HG02610 (cell line): ENCODE measurements around the gene PNKD.

Experiments used
- ATAC-seq: cut with Tn5 transposase; IDR thresholded peaks from one replicate; pipeline ENCODE4 v1.9.1; 2021; ENCODE audit warnings: mild to moderate bottlenecking, moderate library complexity; ENCODE audit not compliant: unreplicated experiment

PNKD gene, protein sequence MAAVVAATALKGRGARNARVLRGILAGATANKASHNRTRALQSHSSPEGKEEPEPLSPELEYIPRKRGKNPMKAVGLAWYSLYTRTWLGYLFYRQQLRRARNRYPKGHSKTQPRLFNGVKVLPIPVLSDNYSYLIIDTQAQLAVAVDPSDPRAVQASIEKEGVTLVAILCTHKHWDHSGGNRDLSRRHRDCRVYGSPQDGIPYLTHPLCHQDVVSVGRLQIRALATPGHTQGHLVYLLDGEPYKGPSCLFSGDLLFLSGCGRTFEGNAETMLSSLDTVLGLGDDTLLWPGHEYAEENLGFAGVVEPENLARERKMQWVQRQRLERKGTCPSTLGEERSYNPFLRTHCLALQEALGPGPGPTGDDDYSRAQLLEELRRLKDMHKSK

DNA sequence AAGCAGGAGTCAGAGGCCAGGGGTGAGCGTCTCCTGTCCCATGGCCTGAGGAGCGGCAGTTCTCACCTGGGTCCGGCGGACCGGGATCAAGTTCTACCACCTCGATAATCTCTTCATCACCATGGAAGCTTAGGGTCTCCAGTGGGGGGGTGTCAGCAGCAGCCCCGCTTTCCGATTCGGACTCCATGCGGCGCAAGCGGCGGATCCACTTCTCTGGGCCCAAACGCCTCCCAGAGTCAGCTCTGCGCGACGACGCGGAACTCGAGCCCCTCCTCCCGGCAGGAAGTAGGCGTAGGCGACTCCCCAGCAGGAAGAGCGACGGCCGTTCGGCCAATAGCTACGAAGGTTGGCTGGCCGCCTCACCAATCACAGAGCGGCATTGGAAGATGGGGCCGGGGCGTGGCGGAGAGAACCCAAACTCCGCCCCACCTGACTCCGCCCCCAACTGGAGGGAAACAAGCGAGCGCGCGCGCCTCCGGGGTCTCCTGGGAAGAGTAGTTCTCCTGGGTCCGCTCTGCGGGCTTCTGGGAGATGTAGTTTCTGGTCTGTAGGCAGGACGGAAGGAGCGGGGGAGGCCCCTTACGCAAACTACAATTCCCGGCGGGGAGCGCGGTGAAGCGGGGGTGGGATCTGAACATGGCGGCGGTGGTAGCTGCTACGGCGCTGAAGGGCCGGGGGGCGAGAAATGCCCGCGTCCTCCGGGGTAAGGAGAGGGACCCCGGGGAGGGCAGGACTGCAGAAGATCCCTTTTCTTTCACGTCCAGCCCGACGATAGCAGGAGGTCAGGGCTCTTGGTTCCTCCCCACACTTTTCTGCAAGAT, at the start of gene PNKD, which contains the start of gene AAMP:
Gene PNKD, plus strand, starts transcription at position 620 of the 821 bp plus-strand sequence. Its CDS starts 17 bp downstream, at position 637.
Gene AAMP, minus strand, starts transcription at position 238 of the 821 bp plus-strand sequence. Its CDS starts 51 bp downstream, at position 187.
- ATAC-seq: peak; percentile 92

DNA sequence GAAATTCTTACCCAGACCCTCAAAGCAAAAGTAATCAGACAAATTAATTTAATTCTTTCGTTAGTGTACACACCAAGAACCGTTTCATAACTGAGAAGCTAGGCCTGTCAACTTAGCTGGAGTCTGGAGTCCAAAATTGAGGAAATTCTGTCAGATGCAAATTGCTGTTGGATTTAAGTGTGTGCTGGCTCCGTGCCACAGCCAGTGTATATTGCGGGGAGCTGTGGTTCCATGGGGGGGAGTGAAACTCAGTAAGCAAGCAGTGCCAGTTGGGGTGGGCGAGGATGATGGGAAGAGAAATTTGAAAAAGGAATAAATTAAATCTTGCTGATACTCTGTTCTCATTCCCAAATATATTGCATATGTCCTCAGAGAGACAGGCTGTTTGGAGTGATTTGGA, 49.3 kb upstream of the PNKD start:
- no peak for ATAC-seq

DNA sequence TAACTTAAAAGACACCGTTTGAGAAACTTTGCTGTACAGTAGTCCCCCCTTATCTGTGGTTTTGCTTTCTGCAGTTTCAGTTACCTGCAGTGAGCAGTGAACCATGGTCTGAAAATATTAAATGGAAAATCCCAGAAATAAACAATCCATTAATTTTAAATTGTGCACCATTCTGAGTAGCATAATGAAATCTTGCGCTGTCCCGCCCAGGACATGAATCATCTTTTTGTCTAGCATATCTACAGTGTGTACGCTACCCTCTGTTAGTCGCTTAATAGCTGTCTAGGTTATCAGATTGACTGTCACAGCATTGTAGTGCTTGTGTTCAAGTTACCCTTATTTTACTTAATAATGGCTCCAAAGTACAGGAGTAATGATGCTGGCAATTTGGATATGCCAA, 47.3 kb upstream of the PNKD start:
- no peak for ATAC-seq

DNA sequence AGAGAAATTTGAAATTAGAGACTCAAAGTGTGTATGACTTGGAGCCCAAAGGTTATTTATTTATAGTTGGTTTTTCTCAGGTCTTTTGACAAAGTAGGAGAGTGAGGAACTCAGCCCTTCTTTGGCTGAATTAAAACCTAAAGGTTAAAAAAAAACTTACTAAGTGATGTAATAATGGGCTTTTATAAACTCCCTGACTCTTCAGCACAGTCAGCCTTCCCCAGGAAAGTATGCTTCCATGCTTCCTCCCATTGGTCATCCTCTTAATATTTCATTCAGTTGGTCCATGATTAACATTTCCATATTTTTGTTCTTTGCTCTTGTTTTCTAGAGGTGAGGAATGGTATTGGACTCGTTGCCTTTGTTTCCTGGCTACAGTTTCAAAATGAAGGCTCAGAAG, 46.1 kb upstream of the PNKD start:
- ATAC-seq: no peak

DNA sequence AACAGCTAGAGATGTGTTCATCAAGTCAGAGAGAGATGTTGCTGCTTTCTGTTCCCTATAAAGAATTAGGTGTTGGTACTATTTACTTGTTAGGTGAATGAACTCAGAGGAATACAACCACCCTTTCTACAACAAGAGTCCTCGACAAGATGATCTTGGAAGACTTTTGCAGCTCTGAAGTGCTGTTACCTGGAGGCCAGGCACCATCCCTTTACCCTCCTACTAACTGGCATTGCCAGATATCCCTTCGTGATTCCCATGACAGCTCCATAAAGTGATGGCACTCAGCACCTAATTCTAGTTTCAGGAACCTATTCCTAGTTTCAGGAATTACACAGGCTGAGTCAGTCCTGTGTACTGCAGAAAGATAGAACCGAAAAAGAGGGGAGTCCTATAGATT, 43.4 kb upstream of the PNKD start:
- no peak for ATAC-seq

DNA sequence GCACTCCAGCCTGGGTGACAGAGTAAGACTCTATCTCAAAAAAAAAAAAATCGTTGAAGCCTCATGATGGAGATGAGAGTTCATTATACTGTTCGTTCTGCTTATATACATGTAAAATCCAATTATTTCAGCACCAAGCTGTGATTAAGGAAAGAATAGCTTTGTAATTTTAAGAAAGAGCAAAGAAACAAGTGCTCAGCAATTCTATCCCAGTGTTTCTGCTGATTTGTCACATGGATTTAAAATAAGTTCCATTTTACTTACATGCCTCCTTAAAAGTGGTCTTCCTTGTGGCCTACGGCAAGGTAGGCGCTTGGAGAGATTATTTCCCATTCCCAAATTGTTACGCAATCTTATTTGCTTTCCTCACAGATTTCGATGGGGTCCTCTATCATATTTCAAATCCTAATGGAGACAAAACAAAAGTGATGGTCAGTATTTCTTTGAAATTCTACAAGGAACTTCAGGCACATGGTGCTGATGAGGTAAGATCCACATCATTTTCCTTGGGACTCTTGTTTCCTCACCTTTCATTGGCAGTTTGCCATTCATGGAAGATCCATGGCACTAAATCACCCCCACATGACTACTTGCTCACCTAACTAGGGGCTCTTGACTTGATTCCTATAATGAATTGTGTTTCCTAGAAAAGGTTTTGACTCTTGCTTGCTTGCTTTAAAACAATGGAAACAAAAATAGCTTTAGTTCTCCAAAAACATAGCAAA, 41.8 kb upstream of the PNKD start:
- ATAC-seq: no peak

DNA sequence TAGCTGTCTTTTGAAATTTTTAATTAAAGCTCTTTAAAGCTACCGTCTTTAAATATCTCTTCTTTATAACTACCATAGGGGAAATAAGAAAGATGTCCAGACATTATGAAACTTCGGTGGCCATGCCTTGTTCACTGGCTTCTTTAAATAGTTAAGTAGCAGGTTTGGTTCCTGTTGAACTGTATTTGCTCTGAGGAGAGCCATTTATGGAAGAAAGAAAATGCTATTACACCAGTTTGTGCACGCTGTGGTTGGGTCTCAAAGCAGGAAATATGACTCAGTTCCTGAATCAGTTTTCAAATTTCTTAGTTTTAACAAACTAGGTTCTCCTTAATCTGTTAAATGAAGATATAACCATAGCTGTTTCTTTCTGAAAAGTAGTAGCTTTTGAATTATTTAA, 41.1 kb upstream of the PNKD start:
- ATAC-seq: peak; percentile 92

DNA sequence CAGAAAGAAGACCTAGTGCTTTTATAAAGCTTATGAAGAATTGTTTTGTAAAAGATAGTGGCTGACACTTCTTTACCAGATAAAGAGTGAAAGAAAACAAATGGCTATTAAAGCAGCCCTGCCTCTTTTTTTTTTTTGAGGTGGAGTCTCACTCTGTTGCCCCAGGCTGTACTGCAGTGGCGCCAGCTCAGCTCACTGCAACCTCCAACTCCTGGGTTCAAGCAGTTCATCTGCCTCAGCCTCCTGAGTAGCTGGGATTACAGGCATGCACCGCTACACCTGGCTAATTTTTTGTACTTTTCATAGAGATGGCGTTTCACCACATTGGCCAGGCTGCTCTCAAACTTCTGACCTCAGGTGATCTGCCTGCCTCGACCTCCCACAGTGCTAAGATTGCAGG, 40.5 kb upstream of the PNKD start:
- no peak for ATAC-seq

DNA sequence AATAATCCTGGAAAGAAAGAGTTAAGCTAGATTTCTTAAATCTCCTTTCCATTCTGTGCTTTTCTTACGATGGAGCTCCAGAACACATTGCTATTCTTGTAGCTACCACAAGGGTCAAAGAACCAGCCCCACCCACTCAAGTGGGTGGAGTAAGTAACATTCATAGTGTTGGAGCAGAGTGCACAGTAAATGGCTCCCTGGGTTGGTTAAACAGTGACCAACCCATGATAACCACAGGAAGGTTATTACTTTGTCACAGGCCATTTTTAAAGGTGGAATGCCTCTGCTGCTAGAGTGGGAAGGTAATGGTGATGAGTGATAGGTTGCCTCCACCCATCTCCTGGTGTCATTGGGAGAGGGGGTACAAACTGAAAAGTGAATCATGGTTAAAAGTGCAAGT, 39.4 kb upstream of the PNKD start:
- peak; percentile 45 for ATAC-seq

DNA sequence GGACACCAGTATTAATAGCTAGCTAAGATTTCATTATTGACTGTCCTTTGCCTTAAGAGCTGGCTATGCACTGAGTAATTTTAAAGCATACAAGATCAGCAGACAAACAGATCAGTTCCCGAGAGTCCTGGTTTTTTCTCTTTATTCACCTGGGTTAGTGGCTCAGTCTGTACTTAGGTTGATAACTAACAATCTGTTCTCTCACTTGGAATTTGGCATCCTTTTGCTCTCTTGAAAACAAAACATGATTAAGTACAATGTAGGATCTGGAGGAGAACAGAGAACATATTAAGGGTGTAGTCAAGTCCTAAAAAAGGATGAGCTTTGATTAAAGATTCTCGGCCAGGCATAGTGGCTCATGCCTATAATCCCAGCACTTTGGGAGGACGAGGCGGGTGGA, 36.8 kb upstream of the PNKD start:
- no peak for ATAC-seq

DNA sequence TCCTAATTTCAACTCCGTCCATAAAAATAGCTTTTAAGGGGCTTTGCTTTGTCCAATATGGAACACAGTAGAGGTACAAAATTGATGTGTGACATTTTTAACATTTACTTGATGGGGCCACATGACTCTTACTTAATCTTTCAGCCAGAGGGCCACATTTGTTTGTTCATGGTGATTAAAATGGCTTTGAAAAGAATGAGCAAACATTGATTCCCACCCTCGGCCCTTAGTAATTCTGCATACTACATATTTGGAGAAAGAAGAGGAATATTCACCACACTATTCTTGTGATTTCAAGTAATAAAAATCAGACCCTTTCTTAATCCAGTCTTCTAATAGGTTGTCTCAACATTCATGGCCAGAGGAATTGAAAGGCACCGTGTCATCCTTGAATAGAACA, 35.8 kb upstream of the PNKD start:
- no peak for ATAC-seq

DNA sequence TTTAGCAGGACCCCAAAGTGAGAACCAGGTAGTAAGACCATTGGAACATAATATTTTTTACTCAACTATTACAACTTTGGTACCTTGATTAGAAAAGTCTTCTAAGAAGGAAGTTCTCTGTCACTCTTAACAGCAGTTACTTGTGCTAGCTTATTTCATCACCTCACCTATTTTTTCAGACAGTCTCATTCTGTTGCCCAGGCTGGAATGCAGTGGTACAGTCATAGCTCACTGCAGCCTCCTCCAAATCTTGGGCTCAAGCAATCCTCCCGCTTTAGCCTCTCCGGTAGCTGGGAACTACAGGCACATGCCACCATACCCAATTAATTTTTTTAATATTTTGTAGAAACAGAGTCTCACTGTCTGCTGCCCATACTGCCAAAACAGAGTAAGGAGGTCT, 35.3 kb upstream of the PNKD start:
- no peak for ATAC-seq

DNA sequence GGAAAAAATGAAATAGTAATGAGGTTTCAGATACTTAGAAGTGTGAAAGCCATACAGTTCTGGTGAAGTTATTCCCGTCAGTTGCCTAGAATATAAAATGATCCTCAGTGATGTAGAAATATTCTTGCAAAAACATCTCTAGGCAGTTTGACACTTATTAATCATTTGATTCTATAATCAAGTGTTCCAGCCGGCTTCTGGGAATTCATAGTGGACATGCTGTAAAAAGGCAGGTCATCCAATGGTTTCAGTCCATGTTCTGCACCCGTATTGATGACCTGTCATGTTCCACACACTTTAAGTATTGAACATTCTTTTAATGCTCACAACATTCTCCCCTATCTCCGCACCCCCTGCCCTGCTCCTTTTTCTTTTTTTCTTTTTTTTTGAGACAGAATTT, 33.5 kb upstream of the PNKD start:
- ATAC-seq: no peak

DNA sequence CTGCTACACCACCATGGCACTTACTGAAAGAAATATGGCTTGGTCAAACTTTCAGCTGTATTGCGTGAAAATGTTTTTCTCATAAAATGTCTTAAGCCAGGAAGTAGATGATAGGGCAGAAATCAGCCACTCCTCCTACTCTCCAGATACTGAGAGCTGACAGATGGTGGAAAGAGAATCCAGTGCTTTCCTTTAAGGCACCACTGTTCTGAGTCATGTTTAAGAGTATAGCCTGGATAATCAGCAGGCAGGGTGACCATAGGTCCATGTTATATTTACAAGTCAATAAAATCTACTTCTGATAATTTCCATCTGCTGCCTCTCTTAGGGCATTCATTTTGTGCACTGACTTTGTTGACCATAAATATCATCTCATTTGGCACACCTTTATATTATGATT, 31.4 kb upstream of the PNKD start:
- no peak for ATAC-seq

DNA sequence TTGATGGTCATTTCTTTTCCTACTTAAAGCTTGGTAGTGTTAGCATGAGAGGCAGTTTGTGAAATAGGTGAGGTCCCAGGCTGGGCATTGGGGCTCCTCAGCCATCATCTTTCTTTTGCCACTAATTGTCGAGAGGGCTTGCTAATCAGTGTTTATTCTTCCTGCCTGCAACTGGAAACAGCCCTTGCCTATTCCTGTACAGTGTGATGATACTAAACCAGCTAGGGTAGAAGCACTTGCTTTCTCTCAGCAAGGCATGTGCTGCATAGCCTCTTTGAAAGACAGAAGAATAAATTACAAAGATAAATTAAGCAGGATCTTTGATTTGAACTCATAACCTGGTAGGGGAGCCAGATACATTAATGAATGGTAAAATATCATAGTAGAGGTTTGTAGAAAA, 26.1 kb upstream of the PNKD start:
- ATAC-seq: no peak

DNA sequence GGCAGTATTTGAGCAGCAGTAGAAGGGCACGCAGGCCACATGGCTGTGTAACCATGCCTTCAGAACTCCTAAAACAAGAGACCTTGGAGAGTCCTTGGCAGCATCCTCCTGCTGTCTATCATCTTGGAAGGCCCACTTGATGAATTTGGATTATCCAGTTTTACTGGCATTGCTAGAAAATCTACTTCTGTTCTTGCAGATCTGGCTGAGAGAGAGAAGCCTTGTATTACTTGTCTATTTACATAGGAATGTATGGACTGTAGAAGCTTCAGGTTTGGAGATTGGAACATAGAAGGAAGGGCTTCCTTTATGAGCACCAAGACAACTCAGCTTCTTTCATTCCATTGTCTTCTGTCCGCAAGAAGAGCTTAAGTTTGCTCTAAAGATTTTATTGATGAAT, 25.7 kb upstream of the PNKD start:
- ATAC-seq: no peak

DNA sequence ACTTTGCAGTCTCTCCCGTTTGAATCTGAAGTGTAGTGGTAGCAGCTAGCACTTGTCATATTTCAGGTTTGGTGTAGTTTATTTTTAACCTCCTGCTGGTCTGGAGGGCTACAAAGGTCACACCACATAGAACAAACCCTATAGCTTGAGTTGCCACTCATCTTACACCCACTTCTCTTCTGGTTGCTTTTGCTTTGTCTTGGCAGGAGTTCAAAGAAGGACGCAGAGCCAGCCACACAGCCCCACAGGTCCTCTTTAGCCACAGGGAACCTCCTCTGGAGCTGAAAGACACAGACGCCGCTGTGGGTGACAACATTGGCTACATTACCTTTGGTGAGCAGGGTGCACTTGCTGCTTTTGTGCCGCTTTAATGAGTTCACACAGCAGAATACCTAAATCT, 25.1 kb upstream of the PNKD start:
- ATAC-seq: no peak

DNA sequence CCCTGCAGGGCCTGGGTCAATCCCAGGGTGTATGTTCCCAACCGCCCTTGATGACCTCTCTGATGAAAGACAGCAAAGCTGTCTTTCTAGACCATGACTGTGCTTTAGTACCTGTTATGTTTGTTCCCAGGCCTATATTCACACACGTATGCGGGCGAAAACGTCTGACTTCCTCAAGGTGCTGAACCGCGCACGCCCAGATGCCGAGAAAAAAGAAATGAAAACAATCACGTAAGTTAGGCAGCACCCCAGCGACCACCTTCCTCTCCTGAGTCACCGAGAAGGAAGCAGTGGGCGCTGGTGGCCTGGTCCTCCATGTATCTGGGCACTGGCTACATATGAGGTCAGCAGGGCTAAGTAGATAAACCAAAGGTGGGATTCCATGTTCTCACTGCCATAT, 20.6 kb upstream of the PNKD start:
- ATAC-seq: no peak

DNA sequence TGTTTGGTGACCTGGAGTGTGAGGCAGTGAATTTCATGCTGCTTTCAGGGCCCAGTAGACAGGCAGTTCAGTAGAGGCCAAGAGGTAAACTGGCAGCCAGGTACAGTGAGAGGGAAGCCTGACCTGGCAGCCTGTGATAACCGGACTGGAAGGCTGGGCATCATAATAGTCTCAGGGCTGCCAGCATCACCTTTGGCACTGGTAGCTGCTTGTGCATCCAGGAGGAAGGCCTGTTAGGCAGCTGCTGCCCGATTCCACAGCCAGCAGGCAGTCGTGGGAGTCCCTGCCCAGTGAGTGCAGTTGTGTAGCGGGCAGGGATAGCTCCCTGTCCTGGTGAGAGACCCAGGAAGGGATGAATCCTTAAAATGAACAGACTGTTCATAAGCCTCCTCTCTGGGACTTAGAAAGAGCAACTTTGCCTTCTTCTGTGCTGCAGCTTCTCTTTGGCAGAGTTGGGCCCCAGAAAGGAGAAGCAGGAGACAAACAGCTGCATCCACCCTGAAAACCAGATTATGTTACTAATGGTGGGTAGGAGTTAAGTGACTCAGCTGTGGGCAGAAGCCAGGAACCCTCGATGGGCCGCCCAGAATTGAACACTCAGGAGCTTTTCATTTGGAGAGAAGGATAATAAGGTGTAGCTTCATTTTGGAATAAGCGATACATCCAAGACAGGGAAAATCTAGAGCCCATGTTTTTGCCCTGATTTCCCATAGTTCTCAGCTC, 17.6 kb upstream of the PNKD start:
- no peak for ATAC-seq

DNA sequence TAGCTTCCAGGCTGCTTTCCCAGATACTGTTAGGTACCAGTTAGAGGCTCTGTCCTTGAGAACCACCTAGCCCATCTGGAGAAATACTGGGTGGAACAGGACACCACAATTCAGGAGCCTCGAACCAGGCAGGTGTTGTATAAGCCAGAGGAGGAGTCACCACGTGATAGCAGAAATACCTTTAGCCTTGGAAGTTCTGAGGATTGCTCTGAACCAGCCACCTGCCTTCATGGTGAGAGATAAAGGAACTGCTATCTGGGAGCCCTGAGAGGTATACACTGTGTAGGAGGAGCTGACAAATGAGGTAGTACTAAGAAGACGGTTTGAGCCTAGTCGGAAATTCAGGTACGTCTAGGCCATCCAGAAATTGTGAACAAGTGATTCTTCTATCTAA, 17.1 kb upstream of the PNKD start:
- no peak for ATAC-seq

DNA sequence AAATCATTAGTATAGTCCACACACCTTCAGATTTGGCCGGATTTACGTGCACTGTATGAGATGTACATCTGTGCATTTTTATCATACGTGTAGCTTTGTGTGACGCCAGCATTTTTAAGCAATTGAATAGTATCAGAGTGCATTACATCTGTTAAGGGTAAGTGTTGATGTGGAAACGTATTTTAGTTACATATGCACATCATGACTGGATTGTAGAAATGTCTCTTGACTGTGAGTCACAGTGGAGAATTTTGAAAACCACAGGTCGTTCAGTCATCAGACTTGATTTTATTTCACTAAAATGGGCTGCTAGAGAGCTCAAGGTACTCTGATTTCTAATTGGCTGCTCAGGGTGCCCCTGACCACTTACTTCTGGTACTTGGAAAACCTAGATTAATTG, 14.9 kb upstream of the PNKD start:
- ATAC-seq: no peak
